Neural cell (in vitro differentiated cells): ENCODE measurements around the gene SLC29A1. TPM values are rescaled to one million over a fixed set of nuclear protein-coding genes. Genes with fewer than 3 reads are reported as not detected.
A peak's percentile ranks its signal among the peaks of the same experiment; 100 is the strongest.

Experiments used
- H2AFZ ChIP-seq: fragments of 200-600, 300-800 bp; sonication (generic), shearing (Covaris generic); 2 replicates; pipeline ENCODE4 v1.6.0; 2014; ENCODE audit warnings: low read depth, mild to moderate bottlenecking, antibody characterized with exemption, low read length, moderate library complexity
- H3F3A ChIP-seq: fragments of 200-600 bp; shearing (Covaris generic); 2 replicates; pipeline ENCODE4 v1.6.1; 2016; ENCODE audit warnings: mild to moderate bottlenecking, moderate library complexity, mixed read lengths, antibody characterized with exemption, low read length; ENCODE audit not compliant: insufficient read depth, poor library complexity, severe bottlenecking
- H3K27ac ChIP-seq: fragments of 200-600, 300-800 bp; sonication (generic), shearing (Covaris generic); 2 replicates; pipeline ENCODE4 v1.5.1; 2014; ENCODE audit warnings: mild to moderate bottlenecking, low read length, moderate library complexity
- H3K27me3 ChIP-seq: fragments of 300-800, 200-600 bp; sonication (generic), shearing (Covaris generic); 2 replicates; pipeline ENCODE4 v1.6.0; 2014; ENCODE audit warnings: mild to moderate bottlenecking, low read depth, low read length, moderate library complexity; ENCODE audit not compliant: insufficient read depth
- H3K36me3 ChIP-seq: fragments of 300-800, 200-600 bp; sonication (generic), shearing (Covaris generic); 2 replicates; pipeline ENCODE4 v1.5.1; 2014; ENCODE audit warnings: mild to moderate bottlenecking, antibody characterized with exemption, low read length, moderate library complexity; ENCODE audit not compliant: insufficient read depth
- H3K4me2 ChIP-seq: fragments of 300-800, 200-600 bp; sonication (generic), shearing (Covaris generic); 2 replicates; pipeline ENCODE4 v1.6.0; 2014; ENCODE audit warnings: mild to moderate bottlenecking, low read length
- H3K4me3 ChIP-seq: fragments of 300-800, 200-600 bp; sonication (generic), shearing (Covaris generic); 2 replicates; pipeline ENCODE4 v1.5.1; 2014; ENCODE audit warnings: mild to moderate bottlenecking, low read length, moderate library complexity
- H3K79me2 ChIP-seq: fragments of 200-600 bp; shearing (Covaris generic); replicated peaks from 2 replicates; pipeline ENCODE4 v1.6.0; 2014; ENCODE audit warnings: mild to moderate bottlenecking, low read length, moderate library complexity; ENCODE audit not compliant: insufficient read depth
- H3K9ac ChIP-seq: fragments of 300-800, 200-600 bp; sonication (generic), shearing (Covaris generic); 2 replicates; pipeline ENCODE4 v1.6.1; 2016; ENCODE audit warnings: mild to moderate bottlenecking, low read length, mixed read lengths
- H3K9me2 ChIP-seq: fragments of 200-600 bp; shearing (Covaris generic); 2 replicates; pipeline ENCODE4 v1.6.1; 2016; ENCODE audit warnings: mild to moderate bottlenecking, low read length, mixed read lengths; ENCODE audit not compliant: insufficient read depth
- H3K9me3 ChIP-seq: fragments of 200-600, 300-800 bp; sonication (generic), shearing (Covaris generic); 2 replicates; pipeline ENCODE4 v1.6.1; 2016; ENCODE audit warnings: mild to moderate bottlenecking, mixed run types, low read length, moderate library complexity, mixed read lengths
- H4K20me1 ChIP-seq: fragments of 200-600 bp; shearing (Covaris generic); 2 replicates; pipeline ENCODE4 v1.6.1; 2016; ENCODE audit warnings: mild to moderate bottlenecking, mixed run types; ENCODE audit not compliant: insufficient read depth
- EP300 ChIP-seq: fragments of 450-650 bp; conservative IDR thresholded peaks from 2 replicates; pipeline ENCODE4 v1.6.1; 2014; ENCODE audit warnings: antibody characterized with exemption, mild to moderate bottlenecking, moderate library complexity; ENCODE audit not compliant: poor library complexity, severe bottlenecking
- EZH2 ChIP-seq: fragments of 200-600, 300-800 bp; shearing (Covaris generic), sonication (generic); IDR thresholded peaks from 2 replicates; pipeline ENCODE4 v1.6.1; 2014; ENCODE audit warnings: antibody characterized with exemption, low read length, borderline replicate concordance, mild to moderate bottlenecking; ENCODE audit not compliant: insufficient read depth, poor library complexity, severe bottlenecking
- MXI1 ChIP-seq: fragments of 450-650 bp; conservative IDR thresholded peaks from 2 replicates; pipeline ENCODE4 v1.6.1; 2014; ENCODE audit warnings: antibody characterized with exemption, mild to moderate bottlenecking; ENCODE audit not compliant: poor library complexity, severe bottlenecking
- POLR2AphosphoS5 ChIP-seq: IDR thresholded peaks from 2 replicates; pipeline ENCODE4 v1.6.1; 2012
- RAD21 ChIP-seq: fragments of 450-650 bp; conservative IDR thresholded peaks from 2 replicates; pipeline ENCODE4 v1.6.1; 2014; ENCODE audit warnings: antibody characterized with exemption, mild to moderate bottlenecking, moderate library complexity
- REST ChIP-seq: IDR thresholded peaks from 2 replicates; pipeline ENCODE4 v1.6.1; 2012; ENCODE audit warnings: borderline replicate concordance
- SMC3 ChIP-seq: fragments of 450-650 bp; conservative IDR thresholded peaks from 2 replicates; pipeline ENCODE4 v1.6.1; 2014; ENCODE audit warnings: antibody characterized with exemption, mild to moderate bottlenecking, moderate library complexity; ENCODE audit not compliant: poor library complexity
- TAF1 ChIP-seq: IDR thresholded peaks from 2 replicates; pipeline ENCODE4 v1.6.1; 2012; ENCODE audit warnings: low read depth
- polyA plus RNA-seq: library from polyadenylated mRNA; depleted of rRNA; stranded (reverse); fragments of >200 nt; gene quantifications from 2 replicates; pipeline ENCODE4 v1.2.3, GENCODE V29; 2014
- TF ChIP-seq, protein P1 (sequence below): fragments of 450-650 bp; IDR thresholded peaks from 2 replicates; pipeline ENCODE4 v1.5.1; 2014; ENCODE audit warnings: antibody characterized with exemption, mild to moderate bottlenecking, moderate library complexity; ENCODE audit not compliant: poor library complexity, severe bottlenecking

SLC29A1 gene
- polyA plus RNA-seq, 1 donor from 2014 or later = 18.9 TPM

- Histone ChIP-seq H3K4me2 (no peak overlapping the region), H3K36me3 (no peaks in the 10 kb centered on the region), H3F3A (no peaks in the 10 kb centered on the region), H3K27ac (no peak overlapping the region), H3K79me2 (peaks cover 19% of the 10 kb centered on the region), H3K9me2 (no peaks in the 10 kb centered on the region), H2AFZ (no peak overlapping the region), H3K4me3 (no peak overlapping the region), H3K27me3 (no peaks in the 10 kb centered on the region), H4K20me1 (peaks cover 4% of the 10 kb centered on the region), H3K9ac (no peak overlapping the region), H3K9me3 (no peaks in the 10 kb centered on the region)
- TF ChIP-seq MXI1 (no peak), SMC3 (no peak), TAF1 (no peak), POLR2AphosphoS5 (no peak)
Measured at GRCh38 chr6:44261581-44261980, 38.2 kb downstream of the SLC29A1 start.

DNA sequence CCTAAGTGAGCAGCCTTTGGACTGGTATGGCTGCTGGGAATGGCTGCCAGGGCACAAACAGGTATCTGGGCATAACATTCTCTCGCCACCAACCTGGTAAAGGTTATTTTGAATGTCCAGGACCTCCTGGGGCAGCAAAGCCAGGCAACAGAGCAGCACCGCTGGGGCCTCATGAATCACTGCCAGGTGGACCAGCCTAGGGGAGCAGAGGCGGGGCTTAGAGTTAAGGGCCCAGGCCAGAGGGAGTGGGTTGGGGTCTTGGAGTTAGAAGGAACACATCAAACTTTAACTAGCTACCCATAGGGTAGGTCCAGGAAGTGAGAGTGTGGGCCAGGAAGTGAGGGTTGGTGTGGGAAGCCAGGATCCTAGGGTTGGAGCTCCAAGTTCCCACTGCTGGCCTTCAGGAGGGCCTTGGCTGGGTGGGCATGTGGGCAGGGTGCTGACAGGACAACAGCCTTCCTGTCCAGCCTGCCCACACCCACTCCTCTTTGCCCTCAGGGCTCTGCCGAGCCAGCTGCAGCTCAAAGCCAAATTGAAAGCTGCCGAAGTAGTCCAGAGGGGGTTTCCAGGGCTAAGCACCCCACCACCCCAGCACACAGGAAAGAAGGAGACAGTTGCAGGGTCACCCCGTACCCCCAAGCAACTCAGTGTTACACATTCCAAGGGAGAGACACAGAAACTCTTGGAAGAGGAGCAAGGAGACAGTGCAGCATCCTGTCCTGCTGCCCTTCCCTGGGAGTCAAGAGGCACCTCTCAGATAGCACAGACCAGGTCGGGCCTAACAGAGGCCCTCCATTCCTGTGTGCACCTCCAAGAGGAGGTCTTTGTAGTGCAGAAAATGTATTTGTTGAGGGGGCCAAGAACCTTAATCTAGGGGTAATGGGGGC lies 39.3 kb downstream of the SLC29A1 start:
- Histone ChIP-seq H3K79me2 (peaks cover 14% of the 10 kb centered on the region), H3K36me3 (no peaks in the 10 kb centered on the region), H3K27ac (no peak overlapping the region), H4K20me1 (peaks cover 4% of the 10 kb centered on the region), H3K4me3 (peak overlapping the region; percentile 96), H3F3A (no peaks in the 10 kb centered on the region), H3K9me2 (no peaks in the 10 kb centered on the region), H2AFZ (no peak overlapping the region), H3K9ac (peak overlapping the region; percentile 27), H3K4me2 (no peak overlapping the region), H3K9me3 (no peaks in the 10 kb centered on the region), H3K27me3 (no peaks in the 10 kb centered on the region)
- TF ChIP-seq EP300 (no peak), TAF1 (no peak), REST (no peak), SMC3 (no peak), EZH2 (no peak), MXI1 (no peak), POLR2AphosphoS5 (no peak), RAD21 (no peak)
- TF ChIP-seq, protein P1, sequence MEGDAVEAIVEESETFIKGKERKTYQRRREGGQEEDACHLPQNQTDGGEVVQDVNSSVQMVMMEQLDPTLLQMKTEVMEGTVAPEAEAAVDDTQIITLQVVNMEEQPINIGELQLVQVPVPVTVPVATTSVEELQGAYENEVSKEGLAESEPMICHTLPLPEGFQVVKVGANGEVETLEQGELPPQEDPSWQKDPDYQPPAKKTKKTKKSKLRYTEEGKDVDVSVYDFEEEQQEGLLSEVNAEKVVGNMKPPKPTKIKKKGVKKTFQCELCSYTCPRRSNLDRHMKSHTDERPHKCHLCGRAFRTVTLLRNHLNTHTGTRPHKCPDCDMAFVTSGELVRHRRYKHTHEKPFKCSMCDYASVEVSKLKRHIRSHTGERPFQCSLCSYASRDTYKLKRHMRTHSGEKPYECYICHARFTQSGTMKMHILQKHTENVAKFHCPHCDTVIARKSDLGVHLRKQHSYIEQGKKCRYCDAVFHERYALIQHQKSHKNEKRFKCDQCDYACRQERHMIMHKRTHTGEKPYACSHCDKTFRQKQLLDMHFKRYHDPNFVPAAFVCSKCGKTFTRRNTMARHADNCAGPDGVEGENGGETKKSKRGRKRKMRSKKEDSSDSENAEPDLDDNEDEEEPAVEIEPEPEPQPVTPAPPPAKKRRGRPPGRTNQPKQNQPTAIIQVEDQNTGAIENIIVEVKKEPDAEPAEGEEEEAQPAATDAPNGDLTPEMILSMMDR = no peak
